ENCODE data around the gene MACROD2. TPM values are rescaled to one million over a fixed set of nuclear protein-coding genes. Genes with fewer than 3 reads are reported as not detected.

MACROD2 gene
- total RNA-seq, 1 experiment from 2014 or later = 1.6 TPM

GRCh38 chr20:14193443-14193842 is 198.1 kb downstream of the MACROD2 start:
- H3K36me3 Mint-ChIP-seq (ENCODE audit: insufficient read depth in 1 of 3, low read depth in 3 of 3) = no peaks in the 10 kb centered on the region

More at GRCh38 chr20:14193443-14193842, 198.1 kb downstream of the MACROD2 start:
- Histone ChIP-seq H3K4ac (ENCODE audit: low read depth, low read length) (no peak overlapping the region), H2BK20ac (ENCODE audit: low read depth, low read length, poor library complexity, severe bottlenecking) (no peak overlapping the region), H3K4me2 (ENCODE audit: insufficient read depth, insufficient read length, low read length) (no peak overlapping the region), H3K27ac (ENCODE audit: insufficient read length, low read depth, low read length) (no peak overlapping the region), H2AK5ac (ENCODE audit: insufficient read length, low read length) (no peak overlapping the region), H3K9ac (ENCODE audit: extremely low read depth, insufficient read length, low read length) (no peak overlapping the region), H4K91ac (ENCODE audit: insufficient read length, low read depth, low read length) (no peak overlapping the region), H3K79me1 (ENCODE audit: insufficient read depth, low read depth, low read length, poor library complexity, severe bottlenecking) (no peaks in the 10 kb centered on the region), H3K23me2 (ENCODE audit: insufficient read length, low read depth, low read length, poor library complexity, severe bottlenecking) (no peaks in the 10 kb centered on the region), H3K18ac (ENCODE audit: insufficient read length, low read depth, low read length) (no peak overlapping the region), H4K5ac (ENCODE audit: insufficient read length, low read depth, low read length) (no peak overlapping the region), H2AFZ (ENCODE audit: low read length) (no peak overlapping the region), H3K56ac (ENCODE audit: insufficient read length, low read depth, low read length) (no peak overlapping the region), H3K9me3 (ENCODE audit: control insufficient read depth, low read depth, low read length) (no peaks in the 10 kb centered on the region), H3K79me2 (ENCODE audit: insufficient read depth, low read length) (no peaks in the 10 kb centered on the region), H3K23ac (ENCODE audit: insufficient read length, low read depth, low read length) (no peak overlapping the region), H3T11ph (ENCODE audit: low read length) (no peak overlapping the region), H2BK120ac (ENCODE audit: low read depth, low read length, poor library complexity, severe bottlenecking) (no peak overlapping the region), H2BK15ac (ENCODE audit: low read depth, low read length) (no peak overlapping the region), H4K8ac (replicated peaks; ENCODE audit: insufficient read length, low read depth, low read length) (no peak overlapping the region), H3K14ac (ENCODE audit: insufficient read depth, low read length) (no peak overlapping the region), H3K27me3 (ENCODE audit: insufficient read depth, low read length) (no peaks in the 10 kb centered on the region; the same call in 1 of the 2 replicates), H3K4me1 (ENCODE audit: insufficient read depth, low read length) (no peaks in the 10 kb centered on the region), H2BK5ac (ENCODE audit: insufficient read length, low read length) (no peak overlapping the region), H2BK12ac (ENCODE audit: insufficient read length, low read depth, low read length) (no peak overlapping the region), H4K20me1 (ENCODE audit: control insufficient read depth, insufficient read depth, insufficient read length) (no peaks in the 10 kb centered on the region)
- TF ChIP-seq, protein P1, sequence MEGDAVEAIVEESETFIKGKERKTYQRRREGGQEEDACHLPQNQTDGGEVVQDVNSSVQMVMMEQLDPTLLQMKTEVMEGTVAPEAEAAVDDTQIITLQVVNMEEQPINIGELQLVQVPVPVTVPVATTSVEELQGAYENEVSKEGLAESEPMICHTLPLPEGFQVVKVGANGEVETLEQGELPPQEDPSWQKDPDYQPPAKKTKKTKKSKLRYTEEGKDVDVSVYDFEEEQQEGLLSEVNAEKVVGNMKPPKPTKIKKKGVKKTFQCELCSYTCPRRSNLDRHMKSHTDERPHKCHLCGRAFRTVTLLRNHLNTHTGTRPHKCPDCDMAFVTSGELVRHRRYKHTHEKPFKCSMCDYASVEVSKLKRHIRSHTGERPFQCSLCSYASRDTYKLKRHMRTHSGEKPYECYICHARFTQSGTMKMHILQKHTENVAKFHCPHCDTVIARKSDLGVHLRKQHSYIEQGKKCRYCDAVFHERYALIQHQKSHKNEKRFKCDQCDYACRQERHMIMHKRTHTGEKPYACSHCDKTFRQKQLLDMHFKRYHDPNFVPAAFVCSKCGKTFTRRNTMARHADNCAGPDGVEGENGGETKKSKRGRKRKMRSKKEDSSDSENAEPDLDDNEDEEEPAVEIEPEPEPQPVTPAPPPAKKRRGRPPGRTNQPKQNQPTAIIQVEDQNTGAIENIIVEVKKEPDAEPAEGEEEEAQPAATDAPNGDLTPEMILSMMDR (conservative IDR thresholded peaks at IDR 0.05) = no peak
- Mint-ChIP-seq H3K27ac (no peak overlapping the region), H3K27me3 (ENCODE audit: low read depth) (no peaks in the 10 kb centered on the region), H3K4me1 (peaks cover 0 to 6% of the 10 kb centered on the region in 2 experiments; a peak in 1 of 4 replicates), H3K9me3 (no peaks in the 10 kb centered on the region), H3K4me3 (no peak overlapping the region)
- peak; percentile 39 for DNase-seq
- WGBS (ENCODE audit: extremely low coverage, insufficient read length, low lambda C conversion rate) = no CpG with 5 or more reads among the region's 4 CpGs

Measured in H9 (cell line).